Activated CD8-positive, alpha-beta T cell treated with anti-CD3 and anti-CD28 coated beads for 36 hours (primary cell): Measurements from ENCODE around the gene DHX36. TPM values are rescaled to one million over a fixed set of nuclear protein-coding genes. Genes with fewer than 3 reads are reported as not detected.

Experiments
- ATAC-seq: fragments of 200-7000 bp; cut with Tn5 transposase; one replicate; pipeline ENCODE4 v1.10.0; 2021; ENCODE audit warnings: mild to moderate bottlenecking, moderate library complexity
- CTCF ChIA-PET: fragments of 350-600 bp; sonication (Branson Sonifier 250); formaldehyde crosslinking; loops from one replicate; lab custom pipeline; 2021; ENCODE audit warnings: antibody characterized with exemption; lab: Charles Lee
- POLR2A ChIA-PET: fragments of 350-600 bp; sonication (Branson Sonifier 250); formaldehyde crosslinking; loops from one replicate; lab custom pipeline; 2021; ENCODE audit warnings: antibody characterized with exemption; lab: Charles Lee
- DNase-seq: peaks from one replicate; pipeline ENCODE4 v3.0.0-alpha.2; 2020
- H3K27ac Mint-ChIP-seq: one replicate; pipeline ENCODE4 v1.8.0; 2021; ENCODE audit warnings: mild to moderate bottlenecking, mixed read lengths
- H3K27me3 Mint-ChIP-seq: one replicate; pipeline ENCODE4 v1.8.0; 2021; ENCODE audit warnings: mixed read lengths
- H3K36me3 Mint-ChIP-seq: one replicate; pipeline ENCODE4 v1.8.0; 2021; ENCODE audit warnings: low read depth, mixed read lengths
- H3K4me1 Mint-ChIP-seq: one replicate; pipeline ENCODE4 v1.8.0; 2021; ENCODE audit warnings: low read depth, mixed read lengths
- H3K4me3 Mint-ChIP-seq: one replicate; pipeline ENCODE4 v1.8.0; 2021; ENCODE audit warnings: mild to moderate bottlenecking, moderate library complexity, mixed read lengths
- H3K9me3 Mint-ChIP-seq: one replicate; pipeline ENCODE4 v1.8.0; 2021; ENCODE audit warnings: mixed read lengths
- CTCF ChIP-seq: fragments of 200-600 bp; IDR thresholded peaks from one replicate; pipeline ENCODE4 v1.8.0; 2022; ENCODE audit warnings: antibody characterized with exemption, mild to moderate bottlenecking
- intact Hi-C: fragments of 100-400 bp; cut with micrococcal nuclease; formaldehyde crosslinking; loops from one replicate; pipeline ENCODE4 v1.10.0; 2022
- total RNA-seq, 2 experiments: library from RNA; stranded (reverse); gene quantifications; one replicate each; pipeline ENCODE4 v1.2.3, GENCODE V29; 2021

DHX36 gene
- total RNA-seq, 2 experiments from 2014 or later, result 74.2 to 78.3 TPM

GRCh38 chr3:154310840-154311239 is 13.4 kb downstream of the DHX36 start:
- POLR2A ChIA-PET, result no interaction called here
- H3K4me3 Mint-ChIP-seq, result no peak overlapping the region
- intact Hi-C loops, result no loop called here
- H3K36me3 Mint-ChIP-seq, result peaks cover 39% of the 10 kb centered on the region
- H3K9me3 Mint-ChIP-seq, result no peaks in the 10 kb centered on the region
- H3K4me1 Mint-ChIP-seq, result peaks cover 19% of the 10 kb centered on the region
- no peaks in the 10 kb centered on the region for H3K27me3 Mint-ChIP-seq
- DNase-seq, result no peak
- CTCF ChIA-PET, result no interaction called here
- no peak overlapping the region for H3K27ac Mint-ChIP-seq
- no peak for TF ChIP-seq CTCF
- no peak for ATAC-seq

GRCh38 chr3:154307363-154307762 is 16.9 kb downstream of the DHX36 start:
- H3K4me1 Mint-ChIP-seq, result peaks cover 18% of the 10 kb centered on the region
- no peak for TF ChIP-seq CTCF
- H3K4me3 Mint-ChIP-seq, result no peak overlapping the region
- intact Hi-C loops, result no loop called here
- no peaks in the 10 kb centered on the region for H3K9me3 Mint-ChIP-seq
- ATAC-seq (no peak), DNase-seq (no peak)
- ChIA-PET CTCF (no interaction called here), POLR2A (interaction anchor here (0.7 kb wide), 1 partner anchor 150 kb away, joined by 5 read pairs; no protein-coding TSS in a partner anchor)
- peaks cover 32% of the 10 kb centered on the region for H3K36me3 Mint-ChIP-seq
- H3K27ac Mint-ChIP-seq, result peak overlapping the region; percentile 65
- no peaks in the 10 kb centered on the region for H3K27me3 Mint-ChIP-seq

- intact Hi-C loops, result no loop called here
- Mint-ChIP-seq H3K27ac (no peak overlapping the region), H3K4me3 (no peak overlapping the region), H3K36me3 (peaks cover 48% of the 10 kb centered on the region), H3K27me3 (no peaks in the 10 kb centered on the region), H3K9me3 (no peaks in the 10 kb centered on the region), H3K4me1 (peaks cover 18% of the 10 kb centered on the region)
- no peak for TF ChIP-seq CTCF
- ChIA-PET POLR2A (no interaction called here), CTCF (no interaction called here)
- ATAC-seq (no peak), DNase-seq (no peak)
Measured at GRCh38 chr3:154304936-154305335, 19.4 kb downstream of the DHX36 start.

GRCh38 chr3:154304116-154304786 is 20.0 kb downstream of the DHX36 start:
- no peak for TF ChIP-seq CTCF
- ChIA-PET CTCF (no interaction called here), POLR2A (no interaction called here)
- DNase-seq (no peak), ATAC-seq (no peak)
- Mint-ChIP-seq H3K27me3 (no peaks in the 10 kb centered on the region), H3K4me1 (peaks cover 18% of the 10 kb centered on the region), H3K36me3 (peaks cover 51% of the 10 kb centered on the region), H3K27ac (no peak overlapping the region), H3K4me3 (no peak overlapping the region), H3K9me3 (no peaks in the 10 kb centered on the region)
- intact Hi-C loops, result no loop called here

GRCh38 chr3:154301561-154301960 is 22.7 kb downstream of the DHX36 start:
- Mint-ChIP-seq H3K36me3 (peaks cover 45% of the 10 kb centered on the region), H3K27me3 (no peaks in the 10 kb centered on the region), H3K27ac (no peak overlapping the region), H3K4me3 (no peak overlapping the region), H3K4me1 (peaks cover 2% of the 10 kb centered on the region), H3K9me3 (no peaks in the 10 kb centered on the region)
- TF ChIP-seq CTCF, result no peak
- CTCF ChIA-PET, result interaction anchor here (0.9 to 1.8 kb wide), 3 partner anchors 13 to 48 kb away, joined by 3 to 4 read pairs (median 3); no protein-coding TSS in a partner anchor
- POLR2A ChIA-PET, result no interaction called here
- ATAC-seq, result no peak
- intact Hi-C loops, result no loop called here
- DNase-seq, result no peak
